HFF-Myc (cell line): ENCODE measurements around the gene NUTF2.

ENCODE experiments used
- DNase-seq: peaks from one replicate; pipeline ENCODE4 v3.0.0-alpha.2; 2011; ENCODE audit warnings: low read depth; ENCODE audit errors: extremely low read depth
- H3K4me3 ChIP-seq: replicated peaks from 2 replicates; pipeline ENCODE4 v1.5.1; 2011; ENCODE audit warnings: low read depth, mild to moderate bottlenecking, control low read depth, low read length
- TF ChIP-seq, protein P1 (sequence below): IDR thresholded peaks from 2 replicates; pipeline ENCODE4 v1.5.1; 2012; ENCODE audit warnings: mild to moderate bottlenecking, low read depth, low read length, control low read depth; ENCODE audit errors: missing control alignments

Gene NUTF2

DNA sequence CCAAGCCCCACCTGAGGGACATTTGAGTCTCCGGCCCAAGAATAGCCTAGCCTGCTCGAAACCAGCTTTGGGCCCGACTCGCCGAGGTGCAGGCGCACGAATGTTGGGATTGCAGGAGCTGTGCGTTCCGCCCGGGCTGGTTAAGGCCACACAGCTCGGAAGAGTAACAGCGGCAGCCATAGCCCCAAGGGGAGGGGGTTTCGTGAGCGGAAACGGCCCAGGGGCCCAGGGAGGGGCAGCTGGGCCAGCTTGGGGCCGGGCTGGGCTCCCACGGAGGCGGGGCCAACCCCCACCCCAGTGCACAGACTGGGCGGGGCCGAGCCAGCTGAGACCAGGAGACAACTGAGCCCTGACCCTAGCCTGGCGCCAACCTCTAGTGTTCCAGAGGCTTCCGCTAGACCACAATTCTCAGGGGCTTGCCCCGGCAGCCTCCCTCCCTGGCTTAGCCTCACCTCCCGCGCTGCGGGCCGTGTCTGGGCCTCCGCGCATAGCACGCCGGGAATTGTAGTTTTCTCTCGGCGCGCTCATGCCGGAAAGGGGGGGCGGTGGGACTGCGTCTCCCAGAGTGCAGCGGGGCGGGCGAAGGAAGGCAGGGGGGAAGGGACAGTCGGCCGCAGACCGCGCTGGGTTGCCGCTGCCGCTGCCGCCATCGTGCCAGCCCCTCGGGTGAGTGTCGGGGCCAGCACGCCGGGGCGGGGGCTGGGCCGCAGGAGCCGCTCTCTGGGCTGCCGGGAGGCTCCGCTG lies at the start of gene NUTF2:
Gene NUTF2 (plus strand): TSS at position 614 of the 744 bp plus-strand sequence. CDS start 18,198 bp downstream, outside the sequence.
- H3K4me3 ChIP-seq: peak within 1 kb of the TSS; percentile 99
- TF ChIP-seq, protein P1, sequence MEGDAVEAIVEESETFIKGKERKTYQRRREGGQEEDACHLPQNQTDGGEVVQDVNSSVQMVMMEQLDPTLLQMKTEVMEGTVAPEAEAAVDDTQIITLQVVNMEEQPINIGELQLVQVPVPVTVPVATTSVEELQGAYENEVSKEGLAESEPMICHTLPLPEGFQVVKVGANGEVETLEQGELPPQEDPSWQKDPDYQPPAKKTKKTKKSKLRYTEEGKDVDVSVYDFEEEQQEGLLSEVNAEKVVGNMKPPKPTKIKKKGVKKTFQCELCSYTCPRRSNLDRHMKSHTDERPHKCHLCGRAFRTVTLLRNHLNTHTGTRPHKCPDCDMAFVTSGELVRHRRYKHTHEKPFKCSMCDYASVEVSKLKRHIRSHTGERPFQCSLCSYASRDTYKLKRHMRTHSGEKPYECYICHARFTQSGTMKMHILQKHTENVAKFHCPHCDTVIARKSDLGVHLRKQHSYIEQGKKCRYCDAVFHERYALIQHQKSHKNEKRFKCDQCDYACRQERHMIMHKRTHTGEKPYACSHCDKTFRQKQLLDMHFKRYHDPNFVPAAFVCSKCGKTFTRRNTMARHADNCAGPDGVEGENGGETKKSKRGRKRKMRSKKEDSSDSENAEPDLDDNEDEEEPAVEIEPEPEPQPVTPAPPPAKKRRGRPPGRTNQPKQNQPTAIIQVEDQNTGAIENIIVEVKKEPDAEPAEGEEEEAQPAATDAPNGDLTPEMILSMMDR: no peak
- DNase-seq: peak; percentile 76

DNA sequence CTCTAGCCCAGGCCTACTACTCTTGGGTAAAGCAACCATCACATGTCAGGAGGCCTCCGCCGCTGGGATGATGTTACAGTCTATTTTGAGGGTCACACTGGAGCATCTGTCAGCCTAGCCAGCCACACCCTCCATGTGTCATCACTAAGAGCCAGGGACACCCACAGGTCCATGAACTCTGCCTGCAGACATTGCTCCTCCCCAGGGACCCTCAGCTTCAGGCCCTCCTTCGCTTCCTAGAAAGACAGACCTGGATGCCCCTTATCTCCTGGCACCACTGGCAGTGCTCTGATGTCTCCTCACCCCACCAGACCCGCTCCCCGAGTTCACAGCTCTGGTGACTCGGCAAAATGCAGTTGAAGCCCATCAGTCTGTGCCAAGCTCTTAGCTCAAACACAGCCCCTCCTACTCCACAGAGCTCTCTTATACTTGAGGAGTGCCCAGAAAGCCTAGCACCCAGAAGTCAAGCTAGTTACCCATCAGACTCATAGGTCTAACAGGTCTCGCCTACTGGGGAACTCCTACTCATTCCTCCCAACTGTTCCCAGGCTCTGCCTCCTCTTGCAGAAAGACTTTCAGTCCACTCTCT lies 46.3 kb upstream of the NUTF2 start:
- no peak for DNase-seq
- TF ChIP-seq, protein P1: no peak
- no peak overlapping the region for H3K4me3 ChIP-seq

DNA sequence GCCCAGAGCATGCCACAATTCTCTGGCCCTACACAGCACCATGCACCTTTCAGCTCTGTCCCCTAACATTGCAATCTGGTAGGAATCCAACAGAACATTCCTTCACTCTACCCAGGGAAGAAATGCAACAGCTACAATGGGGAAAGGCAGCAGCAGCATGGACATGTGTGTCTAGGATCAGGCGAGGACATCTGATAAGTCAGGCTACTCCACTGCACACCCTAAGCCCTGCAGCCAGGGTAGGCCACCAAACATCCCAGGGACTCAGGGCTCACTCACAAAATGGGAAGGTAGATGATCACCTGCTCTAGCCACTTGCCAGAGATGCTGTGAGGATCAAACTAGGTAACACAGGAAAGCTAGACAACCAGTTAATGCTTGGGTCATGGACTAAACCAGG lies 45.5 kb upstream of the NUTF2 start:
- no peak overlapping the region for H3K4me3 ChIP-seq
- TF ChIP-seq, protein P1: no peak
- DNase-seq: no peak

DNA sequence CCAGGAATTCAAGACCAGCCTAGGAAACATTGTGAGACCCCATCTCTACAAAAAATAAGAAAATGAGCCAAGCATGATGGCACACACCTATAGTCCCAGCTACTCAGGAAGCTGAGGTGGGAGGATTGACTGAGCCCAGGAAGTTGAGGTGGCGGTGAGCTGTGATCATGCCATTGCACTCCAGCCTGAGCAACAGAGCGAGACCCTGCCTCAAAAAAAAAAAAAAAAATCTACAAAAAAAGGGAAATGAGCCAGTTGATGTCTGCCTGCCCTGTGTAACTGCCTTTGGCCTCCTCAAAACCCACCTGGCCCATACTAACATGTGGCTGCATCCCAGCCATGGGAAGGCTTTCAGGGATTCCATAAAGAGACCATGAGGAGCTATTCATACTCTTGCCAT lies 44.9 kb upstream of the NUTF2 start:
- H3K4me3 ChIP-seq: no peak overlapping the region
- no peak for DNase-seq
- TF ChIP-seq, protein P1: no peak

DNA sequence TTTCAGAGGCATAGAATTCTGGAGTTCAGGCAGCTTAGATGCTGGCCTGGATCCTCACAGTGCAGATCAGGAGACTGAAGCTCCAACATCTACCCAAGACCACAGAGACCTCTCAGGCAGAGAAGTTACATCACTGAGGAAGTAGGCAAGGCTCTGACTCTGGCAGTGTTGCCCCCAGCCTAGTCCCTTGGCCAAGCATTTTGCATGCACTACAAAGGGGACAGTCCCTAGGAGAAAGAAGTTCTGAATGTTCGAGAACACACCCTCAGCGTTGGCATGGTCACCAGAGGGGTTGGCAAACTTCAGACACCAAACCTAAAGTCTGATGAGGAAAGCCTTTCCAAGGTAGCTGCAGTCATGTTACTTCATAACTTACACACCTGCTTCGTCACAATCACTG lies 42.8 kb upstream of the NUTF2 start:
- TF ChIP-seq, protein P1: no peak
- H3K4me3 ChIP-seq: no peak overlapping the region
- no peak for DNase-seq

DNA sequence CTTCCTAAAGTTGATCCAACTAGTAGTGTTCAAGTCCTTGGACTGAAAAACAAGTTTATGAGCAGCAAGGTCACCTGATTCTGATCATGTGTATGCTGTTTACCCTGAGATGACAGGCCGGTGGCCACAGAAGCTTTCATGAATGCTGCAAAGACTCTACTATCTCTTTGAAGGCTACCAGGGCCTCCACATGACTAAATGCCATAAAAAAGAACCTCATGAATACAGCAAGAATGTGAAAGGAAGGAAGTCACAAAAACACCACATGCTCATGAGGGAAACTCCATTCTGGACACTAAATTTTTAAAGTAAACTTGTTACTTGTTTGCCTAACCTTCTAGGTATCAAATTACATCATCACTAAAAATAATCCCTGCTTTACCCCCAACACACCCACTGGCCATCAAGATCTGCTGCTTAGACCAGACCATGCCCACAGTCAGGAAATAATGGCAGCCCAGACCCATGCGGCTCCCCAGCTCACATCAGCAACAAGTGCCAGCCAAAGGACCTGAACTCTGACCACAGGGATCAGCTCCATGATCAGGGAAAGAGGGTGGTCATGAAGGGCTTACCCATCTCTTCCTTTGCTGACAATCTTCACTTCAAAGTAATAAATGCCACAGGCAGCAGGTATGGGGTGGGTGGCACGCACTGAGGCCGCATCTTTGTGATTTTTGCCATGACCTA lies 41.7 kb upstream of the NUTF2 start:
- DNase-seq: peak; percentile 11
- peak overlapping the region; percentile 96 for H3K4me3 ChIP-seq
- TF ChIP-seq, protein P1: no peak
